ENCODE measurements around the gene PPOX. TPM values are rescaled to one million over a fixed set of nuclear protein-coding genes. Genes with fewer than 3 reads are reported as not detected.
A peak's percentile ranks its signal among the peaks of the same experiment; 100 is the strongest.

The PPOX gene
- total RNA-seq, 1 donor from 2014 or later: 48.3 TPM

- Mint-ChIP-seq H3K9me3 (no peaks in the 10 kb centered on the region), H3K27me3 (ENCODE audit: low read depth) (no peaks in the 10 kb centered on the region), H3K36me3 (ENCODE audit: low read depth) (peaks cover 20% of the 10 kb centered on the region), H3K4me3 (no peak overlapping the region), H3K4me1 (peaks cover 29% of the 10 kb centered on the region), H3K27ac (ENCODE audit: unreplicated experiment) (no peak overlapping the region)
- TF ChIP-seq, protein P1, sequence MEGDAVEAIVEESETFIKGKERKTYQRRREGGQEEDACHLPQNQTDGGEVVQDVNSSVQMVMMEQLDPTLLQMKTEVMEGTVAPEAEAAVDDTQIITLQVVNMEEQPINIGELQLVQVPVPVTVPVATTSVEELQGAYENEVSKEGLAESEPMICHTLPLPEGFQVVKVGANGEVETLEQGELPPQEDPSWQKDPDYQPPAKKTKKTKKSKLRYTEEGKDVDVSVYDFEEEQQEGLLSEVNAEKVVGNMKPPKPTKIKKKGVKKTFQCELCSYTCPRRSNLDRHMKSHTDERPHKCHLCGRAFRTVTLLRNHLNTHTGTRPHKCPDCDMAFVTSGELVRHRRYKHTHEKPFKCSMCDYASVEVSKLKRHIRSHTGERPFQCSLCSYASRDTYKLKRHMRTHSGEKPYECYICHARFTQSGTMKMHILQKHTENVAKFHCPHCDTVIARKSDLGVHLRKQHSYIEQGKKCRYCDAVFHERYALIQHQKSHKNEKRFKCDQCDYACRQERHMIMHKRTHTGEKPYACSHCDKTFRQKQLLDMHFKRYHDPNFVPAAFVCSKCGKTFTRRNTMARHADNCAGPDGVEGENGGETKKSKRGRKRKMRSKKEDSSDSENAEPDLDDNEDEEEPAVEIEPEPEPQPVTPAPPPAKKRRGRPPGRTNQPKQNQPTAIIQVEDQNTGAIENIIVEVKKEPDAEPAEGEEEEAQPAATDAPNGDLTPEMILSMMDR (conservative IDR thresholded peaks at IDR 0.05): no peak
- DNase-seq (ENCODE audit: low read depth, low spot score): no peak
Observed at GRCh38 chr1:161121834-161122233, 44.4 kb upstream of the PPOX start.

DNA sequence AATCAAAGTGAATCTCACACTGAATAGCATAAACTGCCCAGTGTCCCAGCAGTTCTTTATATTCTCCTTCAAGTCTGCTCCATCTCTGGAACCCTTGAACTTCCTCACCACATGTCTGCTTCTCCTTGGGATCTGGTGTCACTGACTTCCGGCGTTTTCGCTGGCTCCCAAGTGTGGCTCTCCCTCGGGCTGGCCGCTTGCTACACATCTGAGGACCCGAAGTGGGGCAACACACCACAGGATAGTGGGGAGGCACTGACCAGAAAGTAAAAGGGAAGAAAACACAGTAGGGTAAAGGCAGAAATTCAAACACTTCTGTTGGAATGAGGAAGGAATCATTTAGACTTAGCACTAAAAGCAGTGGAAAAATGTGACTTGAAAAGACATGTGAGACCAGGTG lies 43.3 kb upstream of the PPOX start:
- H3K36me3 Mint-ChIP-seq (ENCODE audit: low read depth): peaks cover 22% of the 10 kb centered on the region
- no peak overlapping the region for H3K27ac Mint-ChIP-seq (ENCODE audit: unreplicated experiment)

DNA sequence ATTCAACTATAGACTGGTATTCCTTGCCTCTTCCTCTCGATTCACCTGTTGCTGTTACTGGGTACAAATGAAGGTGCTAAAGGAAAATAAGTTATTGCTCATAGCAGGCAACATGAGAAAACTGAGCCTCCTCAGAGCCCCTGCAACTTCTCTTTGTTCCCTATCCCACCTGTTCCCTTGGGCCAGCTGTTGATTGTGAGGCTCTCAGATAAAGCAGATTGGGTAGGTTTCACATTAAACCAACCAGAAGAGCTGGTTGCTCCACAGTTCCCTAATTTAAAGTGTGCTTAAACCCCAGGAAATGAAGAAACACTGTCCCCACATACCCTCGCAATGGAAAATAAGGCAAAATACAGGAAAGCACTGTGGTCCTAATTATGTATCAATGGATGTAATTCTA lies 38.6 kb upstream of the PPOX start:
- Mint-ChIP-seq H3K36me3 (ENCODE audit: low read depth) (peaks cover 18% of the 10 kb centered on the region), H3K27me3 (ENCODE audit: low read depth) (no peaks in the 10 kb centered on the region), H3K4me3 (peak overlapping the region; percentile 49), H3K9me3 (no peaks in the 10 kb centered on the region), H3K4me1 (peaks cover 27% of the 10 kb centered on the region), H3K27ac (ENCODE audit: unreplicated experiment) (no peak overlapping the region)
- no peak for DNase-seq (ENCODE audit: low read depth, low spot score)
- TF ChIP-seq, protein P1 (conservative IDR thresholded peaks at IDR 0.05): no peak

More for the DNA sequence above, 43.3 kb upstream of the PPOX start:
- peak overlapping the region; percentile 6 for H3K4me3 Mint-ChIP-seq
- no peaks in the 10 kb centered on the region for H3K9me3 Mint-ChIP-seq
- TF ChIP-seq, protein P1 (conservative IDR thresholded peaks at IDR 0.05): no peak
- no peaks in the 10 kb centered on the region for H3K27me3 Mint-ChIP-seq (ENCODE audit: low read depth)
- no peak for DNase-seq (ENCODE audit: low read depth, low spot score)
- H3K4me1 Mint-ChIP-seq: peaks cover 24% of the 10 kb centered on the region

GRCh38 chr1:161128591-161129420 lies 37.4 kb upstream of the PPOX start:
- no peak for DNase-seq (ENCODE audit: low read depth, low spot score)
- TF ChIP-seq, protein P1 (conservative IDR thresholded peaks at IDR 0.05): no peak
- peak overlapping the region; percentile 49 for H3K4me3 Mint-ChIP-seq
- no peaks in the 10 kb centered on the region for H3K27me3 Mint-ChIP-seq (ENCODE audit: low read depth)
- H3K36me3 Mint-ChIP-seq (ENCODE audit: low read depth): peaks cover 14% of the 10 kb centered on the region
- H3K27ac Mint-ChIP-seq (ENCODE audit: unreplicated experiment): no peak overlapping the region
- H3K9me3 Mint-ChIP-seq: no peaks in the 10 kb centered on the region
- H3K4me1 Mint-ChIP-seq: peaks cover 27% of the 10 kb centered on the region

GRCh38 chr1:161130266-161130665 lies 36.0 kb upstream of the PPOX start:
- Mint-ChIP-seq H3K9me3 (no peaks in the 10 kb centered on the region), H3K27me3 (ENCODE audit: low read depth) (no peaks in the 10 kb centered on the region), H3K4me3 (no peak overlapping the region), H3K27ac (ENCODE audit: unreplicated experiment) (peak overlapping the region; percentile 30), H3K36me3 (ENCODE audit: low read depth) (peaks cover 13% of the 10 kb centered on the region), H3K4me1 (peaks cover 27% of the 10 kb centered on the region)
- TF ChIP-seq, protein P1 (conservative IDR thresholded peaks at IDR 0.05): no peak
- no peak for DNase-seq (ENCODE audit: low read depth, low spot score)
